SK-N-MC (cell line): ENCODE results near the gene B3GNT7.
"Not testable (repeated sequence)": the region's sequence is repeated elsewhere in the genome, so short reads cannot be mapped to it uniquely, and the experiment has no call there.

Experiments used
- DNase-seq: peaks from one replicate; pipeline ENCODE4 v3.0.0-alpha.2; 2011; ENCODE audit warnings: low read depth, low spot score
- H3K27ac ChIP-seq: fragments of 200-600 bp; sonication (generic); 2 replicates; pipeline ENCODE4 v1.5.1; 2016; ENCODE audit warnings: mixed run types
- H3K36me3 ChIP-seq: fragments of 200-600 bp; sonication (generic); 2 replicates; pipeline ENCODE4 v1.6.1; 2017; ENCODE audit warnings: antibody characterized with exemption, low read length, mixed read lengths; ENCODE audit not compliant: insufficient read depth
- H3K4me3 ChIP-seq: fragments of 200-600 bp; sonication (generic); 2 replicates; pipeline ENCODE4 v1.5.1; 2016
- H3K9ac ChIP-seq: fragments of 200-600 bp; sonication (generic); 2 replicates; pipeline ENCODE4 v1.8.0; 2017; ENCODE audit warnings: mixed run types, mixed read lengths; ENCODE audit not compliant: insufficient read length
- H3K9me3 ChIP-seq: fragments of 200-600 bp; sonication (generic); 2 replicates; pipeline ENCODE4 v1.6.1; 2017; ENCODE audit warnings: low read depth, mild to moderate bottlenecking, antibody characterized with exemption, low read length, moderate library complexity, mixed read lengths
- EZH2 ChIP-seq: fragments of 200-600 bp; sonication (generic); IDR thresholded peaks from one replicate; pipeline ENCODE4 v1.6.1; 2017; ENCODE audit warnings: antibody characterized with exemption
- FOXP2 ChIP-seq: optimal IDR thresholded peaks from 2 replicates; pipeline ENCODE3; 2011; ENCODE audit warnings: mild to moderate bottlenecking, moderate library complexity; ENCODE audit not compliant: insufficient read depth; ENCODE audit errors: extremely low read length, control extremely low read depth
- POLR2AphosphoS5 ChIP-seq: IDR thresholded peaks from 2 replicates; pipeline ENCODE4 v1.6.1; 2012; ENCODE audit warnings: mild to moderate bottlenecking, low read depth, low read length, borderline replicate concordance

The B3GNT7 gene

GRCh38 chr2:231395188-231396057 is at the start of gene B3GNT7:
Gene B3GNT7, plus strand, starts transcription at chr2:231395710. Its CDS starts 94 bp downstream, at chr2:231395804.
- Histone ChIP-seq H3K9ac (no peak within 1 kb of the TSS), H3K27ac (no peak within 1 kb of the TSS), H3K4me3 (no peak within 1 kb of the TSS), H3K36me3 (no peaks in the 10 kb centered on the region), H3K9me3 (no peaks in the 10 kb centered on the region)
- no peak for TF ChIP-seq POLR2AphosphoS5
- no peak for TF ChIP-seq FOXP2
- no peak for TF ChIP-seq EZH2
- no peak for DNase-seq

GRCh38 chr2:231347081-231347480 is 48.4 kb upstream of the B3GNT7 start:
- no peak overlapping the region for H3K9ac ChIP-seq
- H3K9me3 ChIP-seq = no peaks in the 10 kb centered on the region
- TF ChIP-seq EZH2 (no peak), POLR2AphosphoS5 (no peak), FOXP2 (no peak)
- DNase-seq = no peak
- no peak overlapping the region for H3K27ac ChIP-seq
- H3K4me3 ChIP-seq = no peak overlapping the region
- no peaks in the 10 kb centered on the region for H3K36me3 ChIP-seq

GRCh38 chr2:231347638-231348037 is 47.9 kb upstream of the B3GNT7 start:
- TF ChIP-seq EZH2 (no peak), POLR2AphosphoS5 (no peak), FOXP2 (no peak)
- no peaks in the 10 kb centered on the region for H3K9me3 ChIP-seq
- H3K4me3 ChIP-seq = no peak overlapping the region
- DNase-seq = no peak
- H3K9ac ChIP-seq = no peak overlapping the region
- H3K36me3 ChIP-seq = no peaks in the 10 kb centered on the region
- no peak overlapping the region for H3K27ac ChIP-seq

GRCh38 chr2:231348173-231348572 is 47.3 kb upstream of the B3GNT7 start:
- Histone ChIP-seq H3K27ac (no peak overlapping the region), H3K36me3 (no peaks in the 10 kb centered on the region), H3K9ac (no peak overlapping the region), H3K4me3 (no peak overlapping the region), H3K9me3 (no peaks in the 10 kb centered on the region)
- TF ChIP-seq FOXP2 (no peak), EZH2 (no peak), POLR2AphosphoS5 (no peak)
- no peak for DNase-seq

- Histone ChIP-seq H3K9me3 (no peaks in the 10 kb centered on the region), H3K4me3 (no peak overlapping the region), H3K36me3 (no peaks in the 10 kb centered on the region), H3K27ac (no peak overlapping the region), H3K9ac (no peak overlapping the region)
- TF ChIP-seq EZH2 (no peak), POLR2AphosphoS5 (no peak), FOXP2 (no peak)
- DNase-seq = no peak
These were observed 46.7 kb upstream of the B3GNT7 start for GRCh38 chr2:231348704-231349373.

GRCh38 chr2:231349374-231349735 is 46.2 kb upstream of the B3GNT7 start:
- H3K4me3 ChIP-seq, H3K9ac ChIP-seq, H3K36me3 ChIP-seq, DNase-seq, H3K9me3 ChIP-seq, H3K27ac ChIP-seq: not testable (repeated sequence)

- H3K9ac ChIP-seq = no peak overlapping the region
These were observed 43.9 kb upstream of the B3GNT7 start for GRCh38 chr2:231351648-231352047.

GRCh38 chr2:231353469-231353868 is 42.0 kb upstream of the B3GNT7 start:
- no peaks in the 10 kb centered on the region for H3K36me3 ChIP-seq
- no peak overlapping the region for H3K27ac ChIP-seq
- no peak overlapping the region for H3K4me3 ChIP-seq
- no peaks in the 10 kb centered on the region for H3K9me3 ChIP-seq
- no peak overlapping the region for H3K9ac ChIP-seq
- DNase-seq = no peak
- no peak for TF ChIP-seq FOXP2
- no peak for TF ChIP-seq POLR2AphosphoS5
- no peak for TF ChIP-seq EZH2

More at GRCh38 chr2:231351648-231352047, 43.9 kb upstream of the B3GNT7 start:
- TF ChIP-seq FOXP2 (no peak), POLR2AphosphoS5 (no peak), EZH2 (no peak)
- Histone ChIP-seq H3K27ac (no peak overlapping the region), H3K36me3 (no peaks in the 10 kb centered on the region), H3K9me3 (no peaks in the 10 kb centered on the region), H3K4me3 (no peak overlapping the region)
- DNase-seq = no peak
